Measurements from ENCODE around the gene PIBF1.

DNA sequence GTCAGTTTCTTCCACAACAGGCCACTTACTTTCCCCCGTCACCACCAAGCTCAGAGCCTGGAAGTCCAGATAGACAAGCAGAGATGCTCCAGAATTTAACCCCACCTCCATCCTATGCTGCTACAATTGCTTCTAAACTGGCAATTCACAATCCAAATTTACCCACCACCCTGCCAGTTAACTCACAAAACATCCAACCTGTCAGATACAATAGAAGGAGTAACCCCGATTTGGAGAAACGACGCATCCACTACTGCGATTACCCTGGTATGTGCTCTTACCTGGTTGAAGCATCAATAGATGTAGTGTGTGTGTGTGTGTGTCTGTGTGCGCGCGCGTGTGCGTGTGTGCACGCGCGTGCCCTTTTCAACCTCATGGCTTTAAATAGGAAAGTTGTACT lies 280.5 kb downstream of the PIBF1 start:
- TF ChIP-seq, protein P1, sequence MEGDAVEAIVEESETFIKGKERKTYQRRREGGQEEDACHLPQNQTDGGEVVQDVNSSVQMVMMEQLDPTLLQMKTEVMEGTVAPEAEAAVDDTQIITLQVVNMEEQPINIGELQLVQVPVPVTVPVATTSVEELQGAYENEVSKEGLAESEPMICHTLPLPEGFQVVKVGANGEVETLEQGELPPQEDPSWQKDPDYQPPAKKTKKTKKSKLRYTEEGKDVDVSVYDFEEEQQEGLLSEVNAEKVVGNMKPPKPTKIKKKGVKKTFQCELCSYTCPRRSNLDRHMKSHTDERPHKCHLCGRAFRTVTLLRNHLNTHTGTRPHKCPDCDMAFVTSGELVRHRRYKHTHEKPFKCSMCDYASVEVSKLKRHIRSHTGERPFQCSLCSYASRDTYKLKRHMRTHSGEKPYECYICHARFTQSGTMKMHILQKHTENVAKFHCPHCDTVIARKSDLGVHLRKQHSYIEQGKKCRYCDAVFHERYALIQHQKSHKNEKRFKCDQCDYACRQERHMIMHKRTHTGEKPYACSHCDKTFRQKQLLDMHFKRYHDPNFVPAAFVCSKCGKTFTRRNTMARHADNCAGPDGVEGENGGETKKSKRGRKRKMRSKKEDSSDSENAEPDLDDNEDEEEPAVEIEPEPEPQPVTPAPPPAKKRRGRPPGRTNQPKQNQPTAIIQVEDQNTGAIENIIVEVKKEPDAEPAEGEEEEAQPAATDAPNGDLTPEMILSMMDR (IDR thresholded peaks at IDR 0.05; ENCODE audit: low read depth, low read length, missing input control), result no peak
- TF ChIP-seq TAF1 (conservative IDR thresholded peaks at IDR 0.05), result no peak
